Colonic mucosa (tissue), 4 donors: ENCODE results near the gene SFRP2. TPM values are rescaled to one million over a fixed set of nuclear protein-coding genes. Genes with fewer than 3 reads are reported as not detected.

Experiments
- DNase-seq: peaks from one replicate; pipeline ENCODE4 v3.0.0-alpha.2; 2020
- H3K27ac ChIP-seq: fragments of 200-600 bp; one replicate; pipeline ENCODE4 v1.8.0; 2021
- H3K27me3 ChIP-seq: fragments of 200-600 bp; one replicate; pipeline ENCODE4 v1.8.0; 2021
- H3K36me3 ChIP-seq: fragments of 200-600 bp; one replicate; pipeline ENCODE4 v1.8.0; 2021
- H3K4me1 ChIP-seq: fragments of 200-600 bp; one replicate; pipeline ENCODE4 v1.8.0; 2021; ENCODE audit warnings: mild to moderate bottlenecking
- H3K4me3 ChIP-seq: fragments of 200-600 bp; one replicate; pipeline ENCODE4 v1.8.0; 2021
- H3K9ac ChIP-seq, 2 donors: one replicate each; pipeline ENCODE4 v1.7.0; 2013; ENCODE audit warnings: control low read depth in 2 of 2, low read depth in 2 of 2, low read length in 2 of 2
- H3K9me3 ChIP-seq: fragments of 200-600 bp; one replicate; pipeline ENCODE4 v1.8.0; 2021
- intact Hi-C: fragments of 100-400 bp; cut with DNase I; formaldehyde crosslinking; loops from one replicate; pipeline ENCODE4 v1.14.1; 2022
- total RNA-seq, 2 donors: library from RNA; stranded (reverse); fragmentation: NEBNext Ultra II Directional in 1 of 2; extraction: Animal tissue kit (Norgen Biotek cat#: 25700) in 1 of 2; gene quantifications; one replicate each; pipeline ENCODE4 v1.2.1, GENCODE V29; 2021
- TF ChIP-seq, protein P1 (sequence below): fragments of 200-600 bp; IDR thresholded peaks from one replicate; pipeline ENCODE4 v1.8.0; 2022; ENCODE audit warnings: antibody characterized with exemption, mild to moderate bottlenecking
- donor health status: healthy.
- donor health status: DM: no; HTN: no; CAD: no.
- donor health status: DM: no; HTN: no; CAD: no.

The SFRP2 gene
- total RNA-seq, 2 donors from 2014 or later, result 8.7 to 36.2 TPM

- no peak overlapping the region for H3K9ac ChIP-seq
- intact Hi-C loops, result no loop called here
- no peaks in the 10 kb centered on the region for H3K36me3 ChIP-seq
- H3K4me3 ChIP-seq, result no peak overlapping the region
- no peaks in the 10 kb centered on the region for H3K27me3 ChIP-seq
- TF ChIP-seq, protein P1, sequence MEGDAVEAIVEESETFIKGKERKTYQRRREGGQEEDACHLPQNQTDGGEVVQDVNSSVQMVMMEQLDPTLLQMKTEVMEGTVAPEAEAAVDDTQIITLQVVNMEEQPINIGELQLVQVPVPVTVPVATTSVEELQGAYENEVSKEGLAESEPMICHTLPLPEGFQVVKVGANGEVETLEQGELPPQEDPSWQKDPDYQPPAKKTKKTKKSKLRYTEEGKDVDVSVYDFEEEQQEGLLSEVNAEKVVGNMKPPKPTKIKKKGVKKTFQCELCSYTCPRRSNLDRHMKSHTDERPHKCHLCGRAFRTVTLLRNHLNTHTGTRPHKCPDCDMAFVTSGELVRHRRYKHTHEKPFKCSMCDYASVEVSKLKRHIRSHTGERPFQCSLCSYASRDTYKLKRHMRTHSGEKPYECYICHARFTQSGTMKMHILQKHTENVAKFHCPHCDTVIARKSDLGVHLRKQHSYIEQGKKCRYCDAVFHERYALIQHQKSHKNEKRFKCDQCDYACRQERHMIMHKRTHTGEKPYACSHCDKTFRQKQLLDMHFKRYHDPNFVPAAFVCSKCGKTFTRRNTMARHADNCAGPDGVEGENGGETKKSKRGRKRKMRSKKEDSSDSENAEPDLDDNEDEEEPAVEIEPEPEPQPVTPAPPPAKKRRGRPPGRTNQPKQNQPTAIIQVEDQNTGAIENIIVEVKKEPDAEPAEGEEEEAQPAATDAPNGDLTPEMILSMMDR, result no peak
- no peaks in the 10 kb centered on the region for H3K4me1 ChIP-seq
- no peaks in the 10 kb centered on the region for H3K9me3 ChIP-seq
- H3K27ac ChIP-seq, result no peak overlapping the region
- no peak for DNase-seq
These were observed 42.4 kb upstream of the SFRP2 start for GRCh38 chr4:153831245-153831644.

DNA sequence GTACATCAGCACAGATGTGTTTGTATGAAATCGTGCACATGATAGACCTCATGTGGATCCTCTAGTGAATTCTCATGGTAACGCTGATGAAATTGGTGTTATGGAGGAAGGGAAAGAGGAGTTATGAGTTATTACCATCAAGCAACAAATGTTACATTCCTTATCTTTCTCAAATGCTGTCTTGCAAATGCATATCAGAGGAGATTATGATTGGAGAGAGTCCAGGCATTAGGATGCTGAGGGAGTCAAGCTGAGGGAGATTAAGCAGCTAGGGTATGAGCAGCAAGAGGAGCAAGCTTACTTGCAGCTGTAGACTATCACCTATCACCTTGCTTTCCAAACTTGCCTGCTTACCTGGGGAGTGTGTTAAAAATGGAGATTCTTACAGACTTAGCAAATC lies 36.8 kb upstream of the SFRP2 start:
- no peaks in the 10 kb centered on the region for H3K27me3 ChIP-seq
- no peak for DNase-seq
- TF ChIP-seq, protein P1, result no peak
- intact Hi-C loops, result no loop called here
- H3K9ac ChIP-seq, result no peak overlapping the region
- H3K36me3 ChIP-seq, result no peaks in the 10 kb centered on the region
- H3K9me3 ChIP-seq, result no peaks in the 10 kb centered on the region
- no peak overlapping the region for H3K4me3 ChIP-seq
- no peaks in the 10 kb centered on the region for H3K4me1 ChIP-seq
- H3K27ac ChIP-seq, result no peak overlapping the region

DNA sequence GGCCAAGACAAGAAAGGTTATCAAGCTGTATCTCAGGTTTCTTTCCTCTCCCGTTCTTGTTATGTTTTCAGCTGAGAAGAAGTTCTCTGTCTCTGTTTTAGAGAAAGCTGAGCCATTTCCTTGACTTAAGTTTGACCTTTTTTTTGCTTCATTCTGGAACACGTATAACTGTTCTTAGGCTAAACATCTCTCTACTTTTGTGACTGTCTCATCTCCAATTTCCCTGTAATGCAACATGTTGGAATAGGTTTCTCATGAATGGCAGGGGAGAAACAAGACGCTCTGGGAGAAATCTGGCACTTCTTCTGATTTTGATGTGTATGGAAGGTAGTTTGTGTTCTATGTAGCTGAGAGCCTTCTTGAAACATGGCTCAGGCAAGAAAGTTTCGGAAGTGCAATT lies 36.2 kb upstream of the SFRP2 start:
- H3K27ac ChIP-seq, result no peak overlapping the region
- intact Hi-C loops, result no loop called here
- no peak for DNase-seq

DNA sequence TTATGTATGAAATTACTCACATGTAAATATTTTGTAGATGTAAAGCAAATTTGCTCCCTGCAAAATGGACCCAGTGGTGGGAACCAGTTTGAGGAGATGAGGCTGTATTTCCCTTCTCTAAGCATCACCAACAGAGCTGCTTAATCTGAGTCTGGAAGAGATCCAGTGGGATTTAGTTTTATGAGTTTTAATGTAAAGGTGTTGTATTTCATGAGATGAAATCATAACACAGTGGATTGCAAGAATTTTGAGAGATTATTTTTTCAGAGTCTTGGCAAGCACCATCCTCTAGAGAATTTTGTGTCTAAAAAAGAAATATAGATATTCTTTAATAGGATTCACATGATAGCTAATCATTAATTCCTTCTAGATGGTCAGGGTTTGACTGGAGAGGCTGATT lies 35.6 kb upstream of the SFRP2 start:
- no peak overlapping the region for H3K9ac ChIP-seq
- no peaks in the 10 kb centered on the region for H3K36me3 ChIP-seq
- intact Hi-C loops, result no loop called here
- no peak overlapping the region for H3K27ac ChIP-seq
- no peak overlapping the region for H3K4me3 ChIP-seq
- DNase-seq, result no peak
- no peaks in the 10 kb centered on the region for H3K4me1 ChIP-seq
- no peaks in the 10 kb centered on the region for H3K27me3 ChIP-seq
- TF ChIP-seq, protein P1, result no peak
- no peaks in the 10 kb centered on the region for H3K9me3 ChIP-seq

More for the DNA sequence above, 36.2 kb upstream of the SFRP2 start:
- Histone ChIP-seq H3K4me3 (no peak overlapping the region), H3K9me3 (no peaks in the 10 kb centered on the region), H3K4me1 (no peaks in the 10 kb centered on the region), H3K36me3 (no peaks in the 10 kb centered on the region), H3K9ac (no peak overlapping the region), H3K27me3 (no peaks in the 10 kb centered on the region)
- TF ChIP-seq, protein P1, result no peak

GRCh38 chr4:153823483-153823882 lies 34.6 kb upstream of the SFRP2 start:
- Histone ChIP-seq H3K27ac (no peak overlapping the region), H3K4me1 (no peaks in the 10 kb centered on the region), H3K9ac (no peak overlapping the region), H3K27me3 (no peaks in the 10 kb centered on the region), H3K4me3 (no peak overlapping the region), H3K9me3 (no peaks in the 10 kb centered on the region), H3K36me3 (no peaks in the 10 kb centered on the region)
- intact Hi-C loops, result no loop called here
- no peak for DNase-seq
- TF ChIP-seq, protein P1, result no peak

DNA sequence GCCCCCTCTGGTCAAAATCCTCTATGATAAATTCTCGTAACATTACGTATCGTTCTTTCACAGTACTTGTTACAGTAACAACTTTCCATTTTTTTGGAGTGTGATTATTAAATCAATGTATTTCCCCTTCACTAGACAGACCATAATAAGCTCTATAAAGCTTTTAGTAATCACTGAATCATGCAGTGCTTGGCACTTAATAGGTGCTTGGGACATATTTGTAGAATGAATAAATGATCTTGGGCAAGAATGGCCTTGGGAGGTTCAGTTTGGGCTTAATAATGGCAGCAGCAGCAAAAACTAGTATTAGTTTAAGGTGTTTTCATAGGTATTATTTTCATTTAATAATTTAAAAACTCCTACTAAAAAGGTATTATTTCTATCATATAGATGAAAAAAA lies 33.4 kb upstream of the SFRP2 start:
- intact Hi-C loops, result no loop called here

More for the DNA sequence above, 33.4 kb upstream of the SFRP2 start:
- H3K9ac ChIP-seq, result no peak overlapping the region
- no peaks in the 10 kb centered on the region for H3K27me3 ChIP-seq
- H3K27ac ChIP-seq, result no peak overlapping the region
- TF ChIP-seq, protein P1, result no peak
- H3K4me1 ChIP-seq, result no peaks in the 10 kb centered on the region
- DNase-seq, result no peak
- no peaks in the 10 kb centered on the region for H3K36me3 ChIP-seq
- H3K9me3 ChIP-seq, result no peaks in the 10 kb centered on the region
- H3K4me3 ChIP-seq, result no peak overlapping the region
